ENCODE results near the gene LAMC3. TPM values are rescaled to one million over a fixed set of nuclear protein-coding genes. Genes with fewer than 3 reads are reported as not detected.
A peak's percentile ranks its signal among the peaks of the same experiment; 100 is the strongest.

Gene LAMC3
- total RNA-seq, 1 donor from 2014 or later = not detected

DNA sequence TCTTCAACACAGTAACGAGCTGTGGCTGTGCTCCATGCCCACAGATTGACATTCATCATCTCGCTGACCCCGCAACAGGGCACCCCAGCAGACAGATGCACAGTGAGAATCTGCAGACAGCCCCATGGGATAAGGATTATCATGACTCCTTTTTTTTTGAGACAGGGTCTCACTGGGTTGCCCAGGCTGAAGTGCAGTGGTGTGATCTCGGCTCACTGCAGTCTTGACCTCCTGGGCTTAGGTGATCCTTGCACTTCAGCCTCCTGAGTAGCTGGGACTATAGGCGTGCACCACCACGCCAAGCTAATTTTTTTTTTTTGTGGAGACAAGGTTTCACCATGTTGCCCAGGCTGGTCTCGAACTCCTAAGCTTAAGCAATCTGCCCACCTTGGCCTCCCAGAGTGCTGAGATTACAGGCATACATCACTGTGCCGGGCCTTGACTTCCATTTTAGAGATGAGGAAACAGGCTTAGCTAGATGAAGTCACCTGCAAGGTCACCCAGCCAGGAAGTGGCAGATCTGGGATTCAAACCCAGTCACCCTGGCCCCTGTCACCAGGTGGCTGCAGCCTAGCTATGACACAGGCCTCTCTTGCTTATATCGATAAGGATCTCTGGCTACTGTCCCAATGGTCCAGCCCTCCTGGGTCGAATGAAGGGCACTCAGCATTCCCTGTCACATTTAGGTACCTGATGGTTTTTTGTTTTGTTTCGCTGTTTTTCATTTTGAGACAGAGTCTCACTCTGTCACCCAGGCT, 92.4 kb downstream of the LAMC3 start:
- Histone ChIP-seq H3K27ac (no peak overlapping the region), H3K36me3 (no peaks in the 10 kb centered on the region), H3K79me2 (ENCODE audit: low read depth) (peaks cover 39% of the 10 kb centered on the region), H3K27me3 (no peaks in the 10 kb centered on the region), H3K4me2 (no peak overlapping the region), H3K4me1 (peaks cover 21% of the 10 kb centered on the region), H3F3A (ENCODE audit: low read depth) (peaks cover 16% of the 10 kb centered on the region), H3K9ac (no peak overlapping the region), H4K20me1 (ENCODE audit: low read depth) (peaks cover 15% of the 10 kb centered on the region), H2AFZ (replicated peaks) (no peak overlapping the region), H3K4me3 (no peak overlapping the region), H3K9me3 (ENCODE audit: low read depth) (no peaks in the 10 kb centered on the region)
- H3K4me3 Mint-ChIP-seq = no peak overlapping the region
- no peak overlapping the region for H3K27ac Mint-ChIP-seq
- DNase-seq (ENCODE audit: low spot score) = no peak
- TF ChIP-seq, protein P1, sequence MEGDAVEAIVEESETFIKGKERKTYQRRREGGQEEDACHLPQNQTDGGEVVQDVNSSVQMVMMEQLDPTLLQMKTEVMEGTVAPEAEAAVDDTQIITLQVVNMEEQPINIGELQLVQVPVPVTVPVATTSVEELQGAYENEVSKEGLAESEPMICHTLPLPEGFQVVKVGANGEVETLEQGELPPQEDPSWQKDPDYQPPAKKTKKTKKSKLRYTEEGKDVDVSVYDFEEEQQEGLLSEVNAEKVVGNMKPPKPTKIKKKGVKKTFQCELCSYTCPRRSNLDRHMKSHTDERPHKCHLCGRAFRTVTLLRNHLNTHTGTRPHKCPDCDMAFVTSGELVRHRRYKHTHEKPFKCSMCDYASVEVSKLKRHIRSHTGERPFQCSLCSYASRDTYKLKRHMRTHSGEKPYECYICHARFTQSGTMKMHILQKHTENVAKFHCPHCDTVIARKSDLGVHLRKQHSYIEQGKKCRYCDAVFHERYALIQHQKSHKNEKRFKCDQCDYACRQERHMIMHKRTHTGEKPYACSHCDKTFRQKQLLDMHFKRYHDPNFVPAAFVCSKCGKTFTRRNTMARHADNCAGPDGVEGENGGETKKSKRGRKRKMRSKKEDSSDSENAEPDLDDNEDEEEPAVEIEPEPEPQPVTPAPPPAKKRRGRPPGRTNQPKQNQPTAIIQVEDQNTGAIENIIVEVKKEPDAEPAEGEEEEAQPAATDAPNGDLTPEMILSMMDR (IDR thresholded peaks at IDR 0.05) = no peak
- TF ChIP-seq EZH2 (IDR thresholded peaks at IDR 0.05) = no peak
- no peak for TF ChIP-seq EZH2phosphoT487 (IDR thresholded peaks at IDR 0.05)
- H3K27me3 Mint-ChIP-seq (ENCODE audit: insufficient read depth, low read depth) = peaks cover 2% of the 10 kb centered on the region
- H3K36me3 Mint-ChIP-seq = peaks cover 4% of the 10 kb centered on the region
- H3K9me3 Mint-ChIP-seq = no peaks in the 10 kb centered on the region
- peaks cover 16% of the 10 kb centered on the region for H3K4me1 Mint-ChIP-seq

DNA sequence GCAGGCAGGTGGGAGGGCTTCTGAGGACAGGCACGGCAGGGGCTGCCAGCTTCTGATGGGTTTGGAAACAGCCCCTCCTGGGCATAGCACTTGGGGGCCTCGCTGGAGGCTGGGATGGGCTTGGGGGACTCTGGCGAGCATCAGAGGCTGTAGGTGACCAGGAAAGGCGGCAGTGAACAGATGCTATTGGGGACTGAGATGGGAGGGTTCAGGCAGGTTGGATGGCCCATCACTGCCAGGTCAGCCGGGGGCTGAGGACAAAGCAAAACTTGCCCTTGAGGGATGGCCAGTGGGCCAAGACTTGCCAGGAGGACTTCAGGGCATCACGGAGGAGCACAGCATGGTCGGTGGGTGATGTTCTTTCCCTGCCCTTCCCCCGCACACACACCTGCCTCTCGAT, 94.0 kb downstream of the LAMC3 start:
- no peak overlapping the region for H3K9ac ChIP-seq
- no peak overlapping the region for H3K4me3 Mint-ChIP-seq
- H3K36me3 ChIP-seq = no peaks in the 10 kb centered on the region
- peak overlapping the region; percentile 35 for H3K27ac Mint-ChIP-seq
- H3K4me1 ChIP-seq = peaks cover 14% of the 10 kb centered on the region
- no peak for DNase-seq (ENCODE audit: low spot score)
- no peak overlapping the region for H3K27ac ChIP-seq
- TF ChIP-seq, protein P1 (IDR thresholded peaks at IDR 0.05) = no peak
- no peak for TF ChIP-seq EZH2phosphoT487 (IDR thresholded peaks at IDR 0.05)
- TF ChIP-seq EZH2 (IDR thresholded peaks at IDR 0.05) = no peak
- H2AFZ ChIP-seq (replicated peaks) = no peak overlapping the region
- no peaks in the 10 kb centered on the region for H3K9me3 Mint-ChIP-seq
- H3K4me3 ChIP-seq = no peak overlapping the region
- no peaks in the 10 kb centered on the region for H3F3A ChIP-seq (ENCODE audit: low read depth)
- H3K36me3 Mint-ChIP-seq = peaks cover 4% of the 10 kb centered on the region
- H4K20me1 ChIP-seq (ENCODE audit: low read depth) = peaks cover 5% of the 10 kb centered on the region
- H3K27me3 ChIP-seq = no peaks in the 10 kb centered on the region
- peaks cover 2% of the 10 kb centered on the region for H3K27me3 Mint-ChIP-seq (ENCODE audit: insufficient read depth, low read depth)
- H3K9me3 ChIP-seq (ENCODE audit: low read depth) = no peaks in the 10 kb centered on the region
- H3K79me2 ChIP-seq (ENCODE audit: low read depth) = peaks cover 27% of the 10 kb centered on the region
- H3K4me2 ChIP-seq = no peak overlapping the region
- peaks cover 9% of the 10 kb centered on the region for H3K4me1 Mint-ChIP-seq

DNA sequence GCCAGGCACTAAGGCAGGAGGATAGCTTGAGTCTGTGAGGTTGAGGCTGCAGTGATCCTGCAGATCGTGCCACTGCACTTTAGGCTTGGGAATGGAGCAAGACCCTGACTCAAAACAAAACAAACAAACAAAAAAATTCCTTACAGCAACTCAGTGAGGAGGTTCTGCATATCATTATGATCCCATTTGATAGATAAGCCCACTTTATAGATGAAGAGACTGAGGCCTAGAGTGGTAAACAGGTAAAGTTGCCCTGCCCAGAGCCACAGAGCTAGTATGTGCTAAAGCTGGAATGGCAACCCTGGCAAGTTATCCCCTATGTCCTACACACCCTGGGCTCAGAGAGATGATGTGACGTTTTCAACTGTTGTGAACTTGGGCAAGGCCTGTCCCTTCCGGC, 94.6 kb downstream of the LAMC3 start:
- Histone ChIP-seq H3K27ac (no peak overlapping the region), H3K4me2 (no peak overlapping the region), H4K20me1 (ENCODE audit: low read depth) (no peaks in the 10 kb centered on the region), H3K36me3 (no peaks in the 10 kb centered on the region), H3K4me3 (no peak overlapping the region), H2AFZ (replicated peaks) (no peak overlapping the region), H3F3A (ENCODE audit: low read depth) (no peaks in the 10 kb centered on the region), H3K4me1 (peaks cover 9% of the 10 kb centered on the region), H3K9ac (no peak overlapping the region), H3K79me2 (ENCODE audit: low read depth) (peaks cover 22% of the 10 kb centered on the region), H3K9me3 (ENCODE audit: low read depth) (no peaks in the 10 kb centered on the region), H3K27me3 (no peaks in the 10 kb centered on the region)
- Mint-ChIP-seq H3K27ac (no peak overlapping the region), H3K4me3 (peak overlapping the region; percentile 38), H3K4me1 (peaks cover 7% of the 10 kb centered on the region), H3K9me3 (no peaks in the 10 kb centered on the region), H3K27me3 (ENCODE audit: insufficient read depth, low read depth) (peaks cover 3% of the 10 kb centered on the region), H3K36me3 (peaks cover 4% of the 10 kb centered on the region)
- no peak for DNase-seq (ENCODE audit: low spot score)
- TF ChIP-seq EZH2phosphoT487 (IDR thresholded peaks at IDR 0.05) (no peak), EZH2 (IDR thresholded peaks at IDR 0.05) (no peak)
- TF ChIP-seq, protein P1 (IDR thresholded peaks at IDR 0.05) = no peak

All from neural progenitor cell (in vitro differentiated cells).